HEK293 (cell line): ENCODE measurements around the gene FAM151A.

Source experiments
- ATF2 ChIP-seq: fragments of 450-650 bp; formaldehyde crosslinking; IDR thresholded peaks from 2 replicates; pipeline ENCODE4 v1.5.1; 2016; ENCODE audit warnings: missing biosample characterization, missing genetic modification characterization, low read depth
- CTCF ChIP-seq: fragments of 450-650 bp; formaldehyde crosslinking; IDR thresholded peaks from 2 replicates; pipeline ENCODE4 v1.5.1; 2016; ENCODE audit warnings: missing biosample characterization, missing genetic modification characterization
- PBX3 ChIP-seq: sonication (generic); formaldehyde crosslinking; IDR thresholded peaks from 2 replicates; pipeline ENCODE4 v1.8.1; 2022; ENCODE audit warnings: mild to moderate bottlenecking, moderate library complexity, missing genetic modification reagents
- ZNF391 ChIP-seq: fragments of 450-650 bp; formaldehyde crosslinking; IDR thresholded peaks from 2 replicates; pipeline ENCODE4 v1.5.1; 2016; ENCODE audit warnings: low read depth, missing biosample characterization, missing genetic modification characterization, borderline replicate concordance
- ZNF433 ChIP-seq: fragments of 450-650 bp; formaldehyde crosslinking; IDR thresholded peaks from 2 replicates; pipeline ENCODE4 v1.5.1; 2016; ENCODE audit warnings: missing biosample characterization, missing genetic modification characterization, low read depth

- TF ChIP-seq ATF2 (tag by site-specific recombination) (no peak), ZNF433 (tag by site-specific recombination) (no peak), CTCF (tag by site-specific recombination) (no peak), PBX3 (no peak), ZNF391 (no peak)
Observed at GRCh38 chr1:54658164-54658913, 35.0 kb upstream of the FAM151A start.
